ENCODE data around the gene SLC35G6.

- TF ChIP-seq CTCF (IDR thresholded peaks at IDR 0.05): no peak
- no peak for TF ChIP-seq POLR2A (IDR thresholded peaks at IDR 0.05)
Observed at GRCh38 chr17:7476951-7477350, 4.3 kb upstream of the SLC35G6 start.
